SK-MEL-5 (cell line): ENCODE results near the gene SPATA19. TPM values are rescaled to one million over a fixed set of nuclear protein-coding genes. Genes with fewer than 3 reads are reported as not detected.

ENCODE experiments used
- DNase-seq: peaks from one replicate; pipeline ENCODE4 v3.0.0-alpha.2; 2016; ENCODE audit warnings: low read depth, low spot score
- in situ Hi-C: cut with HindIII; loops from 2 replicates; pipeline ENCODE4 v1.10.0; 2016; ENCODE audit warnings: low sequenced_read_pairs, high pct_unique_total_duplicates, low pct_unique_long_range_greater_than_20kb
- total RNA-seq: library from RNA; depleted of rRNA; stranded (reverse); fragments of >200 nt; shearing (Covaris generic); gene quantifications from 2 replicates; pipeline ENCODE4 v1.2.3, GENCODE V29; 2014

The SPATA19 gene
- total RNA-seq, 1 experiment from 2014 or later = not detected

GRCh38 chr11:133842053-133842452 lies 3.3 kb downstream of the SPATA19 start:
- DNase-seq = no peak
- in situ Hi-C loops = no loop called here

GRCh38 chr11:133841279-133842043 lies 3.9 kb downstream of the SPATA19 start:
- in situ Hi-C loops = no loop called here
- DNase-seq = no peak

- in situ Hi-C loops = no loop called here
- DNase-seq = no peak
Observed at GRCh38 chr11:133840479-133840941, 4.8 kb downstream of the SPATA19 start.

GRCh38 chr11:133835593-133836548 lies 9.4 kb downstream of the SPATA19 start:
- in situ Hi-C loops = no loop called here
- DNase-seq = no peak

- peak; percentile 69 for DNase-seq
- in situ Hi-C loops = no loop called here
Observed at GRCh38 chr11:133834682-133835592, 10.4 kb downstream of the SPATA19 start.

GRCh38 chr11:133833898-133834681 lies 11.2 kb downstream of the SPATA19 start:
- in situ Hi-C loops = no loop called here
- DNase-seq = no peak

- in situ Hi-C loops = no loop called here
- no peak for DNase-seq
Observed at GRCh38 chr11:133832991-133833897, 12.1 kb downstream of the SPATA19 start.

- no peak for DNase-seq
- in situ Hi-C loops = no loop called here
Observed at GRCh38 chr11:133832096-133832990, 13.0 kb downstream of the SPATA19 start.

GRCh38 chr11:133830931-133831907 lies 14.1 kb downstream of the SPATA19 start:
- peak; percentile 14 for DNase-seq
- in situ Hi-C loops = no loop called here

- no peak for DNase-seq
- in situ Hi-C loops = no loop called here
Observed at GRCh38 chr11:133829566-133829965, 15.7 kb downstream of the SPATA19 start.

GRCh38 chr11:133828871-133829270 lies 16.4 kb downstream of the SPATA19 start:
- no peak for DNase-seq
- in situ Hi-C loops = no loop called here

GRCh38 chr11:133827556-133827955 lies 17.8 kb downstream of the SPATA19 start:
- in situ Hi-C loops = no loop called here
- DNase-seq = no peak

- in situ Hi-C loops = no loop called here
- no peak for DNase-seq
Observed at GRCh38 chr11:133826866-133827265, 18.4 kb downstream of the SPATA19 start.

- in situ Hi-C loops = no loop called here
Observed at GRCh38 chr11:133825666-133826065, 19.6 kb downstream of the SPATA19 start.

More at GRCh38 chr11:133825666-133826065, 19.6 kb downstream of the SPATA19 start:
- DNase-seq = no peak
